Measurements from ENCODE around the gene TOM1L2.

TOM1L2 gene

GRCh38 chr17:17978481-17979424, 6.6 kb upstream of the TOM1L2 start:
- no peak overlapping the region for H3K4me3 ChIP-seq (replicated peaks in 1 of 2; ENCODE audit: low read depth in 2 of 2, low read length in 2 of 2)
- TF ChIP-seq CTCF (IDR thresholded peaks at IDR 0.05; ENCODE audit: low read depth, low read length), result no peak
- no peak for DNase-seq (ENCODE audit: low read depth in 2 of 2)

- no peak for DNase-seq (ENCODE audit: low read depth in 2 of 2)
- no peak for TF ChIP-seq CTCF (IDR thresholded peaks at IDR 0.05; ENCODE audit: low read depth, low read length)
- no peak overlapping the region for H3K4me3 ChIP-seq (replicated peaks in 1 of 2; ENCODE audit: low read depth in 2 of 2, low read length in 2 of 2)
Observed at GRCh38 chr17:17976931-17977570, 4.9 kb upstream of the TOM1L2 start.

GRCh38 chr17:17975436-17975835, 3.2 kb upstream of the TOM1L2 start:
- H3K4me3 ChIP-seq (replicated peaks in 1 of 2; ENCODE audit: low read depth in 2 of 2, low read length in 2 of 2), result no peak overlapping the region
- no peak for DNase-seq (ENCODE audit: low read depth in 2 of 2)
- no peak for TF ChIP-seq CTCF (IDR thresholded peaks at IDR 0.05; ENCODE audit: low read depth, low read length)

GRCh38 chr17:17972952-17973254, 703 bp upstream of the TOM1L2 start:
- TF ChIP-seq CTCF (IDR thresholded peaks at IDR 0.05; ENCODE audit: low read depth, low read length), result no peak
- no peak for DNase-seq (ENCODE audit: low read depth in 2 of 2)
- H3K4me3 ChIP-seq (replicated peaks in 1 of 2; ENCODE audit: low read depth in 2 of 2, low read length in 2 of 2), result peak overlapping the region; percentile 56 to 68

GRCh38 chr17:17971431-17972125, 622 bp downstream of the TOM1L2 start:
- TF ChIP-seq CTCF (IDR thresholded peaks at IDR 0.05; ENCODE audit: low read depth, low read length), result no peak
- peak overlapping the region; percentile 68 to 80 for H3K4me3 ChIP-seq (replicated peaks in 1 of 2; ENCODE audit: low read depth in 2 of 2, low read length in 2 of 2)
- DNase-seq (ENCODE audit: low read depth in 2 of 2), result peak in 1 of 2 donors; percentile 43

- DNase-seq (ENCODE audit: low read depth in 2 of 2), result no peak
- peak overlapping the region; percentile 68 to 80 for H3K4me3 ChIP-seq (replicated peaks in 1 of 2; ENCODE audit: low read depth in 2 of 2, low read length in 2 of 2)
- no peak for TF ChIP-seq CTCF (IDR thresholded peaks at IDR 0.05; ENCODE audit: low read depth, low read length)
Observed at GRCh38 chr17:17970699-17971430, 1.3 kb downstream of the TOM1L2 start.

Data from cardiac fibroblast (primary cell).